COLO668 (cell line): ENCODE data around the gene LRIT1.

ENCODE experiments used
- DNase-seq: peaks from one replicate; lab custom pipeline; 2025; ENCODE audit not compliant: unreplicated experiment; lab: John Stamatoyannopoulos, UW

Gene LRIT1

GRCh38 chr10:84194424-84195043 is 46.8 kb downstream of the LRIT1 start, which contains the start of gene CDHR1:
CDHR1 (plus strand) TSS chr10:84194537; CDS start chr10:84194761, 224 bp downstream.
- DNase-seq, result peak; percentile 59

GRCh38 chr10:84193846-84194423 is 47.4 kb downstream of the LRIT1 start:
- DNase-seq, result no peak

- DNase-seq, result no peak
These were observed 48.0 kb downstream of the LRIT1 start for GRCh38 chr10:84193327-84193726.

GRCh38 chr10:84191106-84191505 is 50.2 kb downstream of the LRIT1 start:
- DNase-seq, result no peak

- DNase-seq, result no peak
These were observed 50.7 kb downstream of the LRIT1 start for GRCh38 chr10:84190621-84191020.

- DNase-seq, result no peak
These were observed 52.5 kb downstream of the LRIT1 start for GRCh38 chr10:84188815-84189214.

- DNase-seq, result no peak
These were observed 55.7 kb downstream of the LRIT1 start for GRCh38 chr10:84185526-84186175.

GRCh38 chr10:84184517-84184916 is 56.8 kb downstream of the LRIT1 start:
- no peak for DNase-seq

GRCh38 chr10:84181631-84182030 is 59.7 kb downstream of the LRIT1 start:
- DNase-seq, result no peak
